Suprapubic skin (tissue), 4 donors: ENCODE data around the gene LTA4H. TPM values are rescaled to one million over a fixed set of nuclear protein-coding genes. Genes with fewer than 3 reads are reported as not detected.

Source experiments
- DNase-seq, 2 donors: peaks; one replicate each; pipeline ENCODE4 v3.0.0-alpha.2; 2019; ENCODE audit warnings: low spot score in 2 of 2
- H3K27ac ChIP-seq: fragments of 200-600 bp; sonication (generic); one replicate; pipeline ENCODE4 v1.5.1; 2019
- H3K27me3 ChIP-seq: fragments of 200-600 bp; sonication (generic); one replicate; pipeline ENCODE4 v1.5.1; 2019
- H3K36me3 ChIP-seq: fragments of 200-600 bp; sonication (generic); one replicate; pipeline ENCODE4 v1.5.1; 2019
- H3K4me1 ChIP-seq: fragments of 200-600 bp; sonication (generic); one replicate; pipeline ENCODE4 v1.5.1; 2019
- H3K4me3 ChIP-seq: fragments of 200-600 bp; sonication (generic); one replicate; pipeline ENCODE4 v1.5.1; 2019; ENCODE audit warnings: mild to moderate bottlenecking
- H3K9me3 ChIP-seq: fragments of 200-600 bp; sonication (generic); one replicate; pipeline ENCODE4 v1.5.1; 2019
- EP300 ChIP-seq: sonication (generic); formaldehyde crosslinking; IDR thresholded peaks from one replicate; pipeline ENCODE4 v1.6.1; 2017; ENCODE audit warnings: antibody characterized with exemption
- POLR2A ChIP-seq, 2 donors: fragments of 450-650 bp; IDR thresholded peaks; one replicate each; pipeline ENCODE4 v1.6.1; 2017; ENCODE audit warnings: antibody characterized with exemption in 2 of 2, mild to moderate bottlenecking in 2 of 2, moderate library complexity in 2 of 2
- POLR2AphosphoS5 ChIP-seq, 3 donors: sonication (generic); formaldehyde crosslinking; IDR thresholded peaks; one replicate each; pipeline ENCODE4 v1.6.1; 2017; ENCODE audit warnings: antibody characterized with exemption in 3 of 3
- WGBS: methylation state at CpG from one replicate; pipeline ENCODE4 v1.1.5; 2018; 5-methylcytosine and 5-hydroxymethylcytosine counted together
- total RNA-seq, 4 donors: library from RNA; depleted of rRNA; stranded (reverse); fragments of >200 nt; gene quantifications; one replicate each; pipeline ENCODE4 v1.1.0, GENCODE V29; 2016
- TF ChIP-seq, protein P1 (sequence below), 2 donors: fragments of 200-600 bp in 1 of 2; fragments of 450-650 bp in 1 of 2; sonication (generic) in 1 of 2; IDR thresholded peaks; one replicate each; pipeline ENCODE4 v1.5.1; 2016 to 2019; ENCODE audit warnings: antibody characterized with exemption in 2 of 2, mild to moderate bottlenecking in 1 of 2, moderate library complexity in 1 of 2

Gene LTA4H
- total RNA-seq, 4 donors from 2014 or later: 61.8 to 89.7 (median 80.1) TPM

- Histone ChIP-seq H3K27me3 (no peaks in the 10 kb centered on the region), H3K36me3 (no peaks in the 10 kb centered on the region), H3K4me3 (no peak overlapping the region), H3K4me1 (peaks cover 3% of the 10 kb centered on the region), H3K9me3 (no peaks in the 10 kb centered on the region), H3K27ac (no peak overlapping the region)
- WGBS: 67% methylated on average over 1 of the region's 1 CpG
- TF ChIP-seq EP300 (no peak), POLR2A (IDR thresholded peaks at IDR 0.05) (no peak), POLR2AphosphoS5 (IDR thresholded peaks at IDR 0.05) (no peak)
- TF ChIP-seq, protein P1, sequence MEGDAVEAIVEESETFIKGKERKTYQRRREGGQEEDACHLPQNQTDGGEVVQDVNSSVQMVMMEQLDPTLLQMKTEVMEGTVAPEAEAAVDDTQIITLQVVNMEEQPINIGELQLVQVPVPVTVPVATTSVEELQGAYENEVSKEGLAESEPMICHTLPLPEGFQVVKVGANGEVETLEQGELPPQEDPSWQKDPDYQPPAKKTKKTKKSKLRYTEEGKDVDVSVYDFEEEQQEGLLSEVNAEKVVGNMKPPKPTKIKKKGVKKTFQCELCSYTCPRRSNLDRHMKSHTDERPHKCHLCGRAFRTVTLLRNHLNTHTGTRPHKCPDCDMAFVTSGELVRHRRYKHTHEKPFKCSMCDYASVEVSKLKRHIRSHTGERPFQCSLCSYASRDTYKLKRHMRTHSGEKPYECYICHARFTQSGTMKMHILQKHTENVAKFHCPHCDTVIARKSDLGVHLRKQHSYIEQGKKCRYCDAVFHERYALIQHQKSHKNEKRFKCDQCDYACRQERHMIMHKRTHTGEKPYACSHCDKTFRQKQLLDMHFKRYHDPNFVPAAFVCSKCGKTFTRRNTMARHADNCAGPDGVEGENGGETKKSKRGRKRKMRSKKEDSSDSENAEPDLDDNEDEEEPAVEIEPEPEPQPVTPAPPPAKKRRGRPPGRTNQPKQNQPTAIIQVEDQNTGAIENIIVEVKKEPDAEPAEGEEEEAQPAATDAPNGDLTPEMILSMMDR (IDR thresholded peaks at IDR 0.05): no peak
- no peak for DNase-seq
Measured at GRCh38 chr12:95984682-95985081, 50.7 kb downstream of the LTA4H start.

DNA sequence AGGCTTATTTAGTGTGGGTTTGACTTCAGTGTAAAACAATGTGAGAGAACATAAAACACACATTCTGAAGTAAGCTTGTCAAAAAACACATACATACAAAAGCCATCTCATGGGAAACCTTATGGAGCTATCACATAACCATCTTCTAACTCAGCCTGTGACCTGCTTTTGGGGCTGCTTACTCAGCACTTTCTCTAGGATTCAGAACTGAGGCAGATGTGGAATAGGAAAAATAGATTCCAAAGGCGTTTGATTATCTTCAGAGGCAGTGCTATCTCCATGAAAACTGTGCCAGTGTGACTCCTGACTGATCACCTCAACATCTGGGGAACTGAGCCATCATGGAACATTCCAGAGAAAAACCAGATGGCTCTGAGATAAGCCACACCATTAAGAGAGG, 52.8 kb downstream of the LTA4H start:
- Histone ChIP-seq H3K27me3 (no peaks in the 10 kb centered on the region), H3K4me1 (no peaks in the 10 kb centered on the region), H3K4me3 (no peak overlapping the region), H3K9me3 (no peaks in the 10 kb centered on the region), H3K36me3 (no peaks in the 10 kb centered on the region), H3K27ac (no peak overlapping the region)
- 75% methylated on average over 1 of the region's 1 CpG for WGBS
- no peak for DNase-seq
- TF ChIP-seq, protein P1 (IDR thresholded peaks at IDR 0.05): no peak
- TF ChIP-seq POLR2AphosphoS5 (IDR thresholded peaks at IDR 0.05): no peak
- TF ChIP-seq POLR2A (IDR thresholded peaks at IDR 0.05): no peak
- no peak for TF ChIP-seq EP300

GRCh38 chr12:95980437-95980836, 55.0 kb downstream of the LTA4H start:
- 88% methylated on average over 5 of the region's 5 CpGs for WGBS
- Histone ChIP-seq H3K4me1 (no peaks in the 10 kb centered on the region), H3K36me3 (no peaks in the 10 kb centered on the region), H3K4me3 (no peak overlapping the region), H3K9me3 (no peaks in the 10 kb centered on the region), H3K27ac (no peak overlapping the region), H3K27me3 (no peaks in the 10 kb centered on the region)
- TF ChIP-seq POLR2AphosphoS5 (IDR thresholded peaks at IDR 0.05) (no peak), POLR2A (IDR thresholded peaks at IDR 0.05) (no peak), EP300 (no peak)
- TF ChIP-seq, protein P1 (IDR thresholded peaks at IDR 0.05): no peak
- DNase-seq: peak in 1 of 2 donors; percentile 20

GRCh38 chr12:95978774-95979173, 56.6 kb downstream of the LTA4H start:
- Histone ChIP-seq H3K27ac (no peak overlapping the region), H3K4me3 (no peak overlapping the region), H3K4me1 (no peaks in the 10 kb centered on the region), H3K9me3 (no peaks in the 10 kb centered on the region), H3K27me3 (no peaks in the 10 kb centered on the region), H3K36me3 (no peaks in the 10 kb centered on the region)
- DNase-seq: peak in 1 of 2 donors; percentile 6
- no peak for TF ChIP-seq POLR2AphosphoS5 (IDR thresholded peaks at IDR 0.05)
- no peak for TF ChIP-seq POLR2A (IDR thresholded peaks at IDR 0.05)
- WGBS: 92% methylated on average over 3 of the region's 3 CpGs

DNA sequence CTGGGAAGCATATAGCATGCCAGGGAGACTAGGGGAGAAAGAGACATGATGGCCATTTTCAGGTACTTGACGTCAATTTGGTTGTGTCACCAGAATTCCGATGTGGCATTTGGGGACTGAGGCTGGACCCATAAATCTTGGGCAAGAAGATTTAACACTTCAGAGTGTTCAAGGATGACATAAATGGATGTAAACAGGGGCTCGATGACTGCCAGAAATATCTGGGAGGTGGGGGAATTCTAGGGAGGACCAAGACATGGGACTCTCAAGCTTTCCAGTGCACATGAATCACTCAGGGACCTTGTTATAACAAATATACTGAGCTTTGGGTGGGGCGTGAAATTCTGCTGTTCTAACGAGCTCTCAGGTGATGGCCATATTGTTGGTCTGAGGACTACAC, 57.0 kb downstream of the LTA4H start:
- 80% methylated on average over 5 of the region's 5 CpGs for WGBS
- DNase-seq: peak in 1 of 2 donors; percentile 28
- Histone ChIP-seq H3K27me3 (no peaks in the 10 kb centered on the region), H3K9me3 (no peaks in the 10 kb centered on the region), H3K36me3 (no peaks in the 10 kb centered on the region), H3K27ac (no peak overlapping the region), H3K4me3 (no peak overlapping the region), H3K4me1 (no peaks in the 10 kb centered on the region)
- no peak for TF ChIP-seq POLR2AphosphoS5 (IDR thresholded peaks at IDR 0.05)
- no peak for TF ChIP-seq POLR2A (IDR thresholded peaks at IDR 0.05)
- TF ChIP-seq EP300: no peak
- TF ChIP-seq, protein P1 (IDR thresholded peaks at IDR 0.05): no peak

GRCh38 chr12:95977764-95978305, 57.6 kb downstream of the LTA4H start:
- TF ChIP-seq POLR2AphosphoS5 (IDR thresholded peaks at IDR 0.05) (no peak), EP300 (no peak)
- 80% methylated on average over 7 of the region's 11 CpGs for WGBS
- H3K9me3 ChIP-seq: no peaks in the 10 kb centered on the region
- DNase-seq: peak in 1 of 2 donors; percentile 64
- no peak overlapping the region for H3K4me3 ChIP-seq
- no peaks in the 10 kb centered on the region for H3K4me1 ChIP-seq
- no peaks in the 10 kb centered on the region for H3K36me3 ChIP-seq
- no peak overlapping the region for H3K27ac ChIP-seq
- H3K27me3 ChIP-seq: no peaks in the 10 kb centered on the region
